Measurements from ENCODE around the gene GLRX5. TPM values are rescaled to one million over a fixed set of nuclear protein-coding genes. Genes with fewer than 3 reads are reported as not detected.

Gene GLRX5
- total RNA-seq, 5 donors from 2014 or later (not counting 1 experiment from before 2014, with no cell fraction given), result 15.4 to 24.2 (median 16.0) TPM

- Mint-ChIP-seq H3K36me3 (peaks cover 4% of the 10 kb centered on the region), H3K4me1 (no peaks in the 10 kb centered on the region), H3K4me3 (no peak overlapping the region), H3K27me3 (no peaks in the 10 kb centered on the region), H3K9me3 (no peaks in the 10 kb centered on the region), H3K27ac (no peak overlapping the region)
- ChIA-PET CTCF (interaction anchor here in 1 of 2 donors (0.7 kb wide), 1 partner anchor 113 kb away, joined by 3 read pairs; no protein-coding TSS in a partner anchor), POLR2A (no interaction called here)
- 90% methylated on average over 7 of the region's 10 CpGs for WGBS (ENCODE audit: insufficient coverage)
- DNase-seq (no peak), ATAC-seq (replicated peaks in 1 of 4) (no peak)
- H3K9me3 ChIP-seq, result no peaks in the 10 kb centered on the region
- no peaks in the 10 kb centered on the region for H3K36me3 ChIP-seq (ENCODE audit: control insufficient read depth in 2 of 2, extremely low read depth in 1 of 2, insufficient read depth in 1 of 2, low read length in 1 of 2)
- no peak overlapping the region for H3K4me3 ChIP-seq (ENCODE audit: control insufficient read depth in 1 of 2, extremely low read depth in 1 of 2, low read length in 1 of 2)
- H3K4me1 ChIP-seq (ENCODE audit: control insufficient read depth in 1 of 2, extremely low read depth in 1 of 2, insufficient read depth in 2 of 2, low read length in 2 of 2), result no peaks in the 10 kb centered on the region
- H3K27me3 ChIP-seq (replicated peaks in 1 of 2; ENCODE audit: control insufficient read depth in 2 of 2, extremely low read depth in 1 of 2, insufficient read depth in 2 of 2, low read length in 1 of 2), result no peaks in the 10 kb centered on the region
- H3K27ac ChIP-seq (ENCODE audit: low read length), result no peak overlapping the region
Observed at GRCh38 chr14:95555053-95555452, 20.2 kb downstream of the GLRX5 start.

GRCh38 chr14:95557291-95557690, 22.4 kb downstream of the GLRX5 start:
- Mint-ChIP-seq H3K27me3 (peaks cover 0 to 4% of the 10 kb centered on the region in 2 donors), H3K27ac (no peak overlapping the region), H3K4me1 (peaks cover 4 to 6% (median 6%) of the 10 kb centered on the region in 3 donors), H3K4me3 (no peak overlapping the region), H3K36me3 (no peaks in the 10 kb centered on the region), H3K9me3 (no peaks in the 10 kb centered on the region)
- peaks cover 0 to 4% of the 10 kb centered on the region in 2 experiments for H3K4me1 ChIP-seq (ENCODE audit: control insufficient read depth in 1 of 2, extremely low read depth in 1 of 2, insufficient read depth in 2 of 2, low read length in 2 of 2)
- no peak overlapping the region for H3K27ac ChIP-seq (ENCODE audit: low read length)
- DNase-seq (no peak), ATAC-seq (replicated peaks in 1 of 4) (no peak)
- no peaks in the 10 kb centered on the region for H3K36me3 ChIP-seq (ENCODE audit: control insufficient read depth in 2 of 2, extremely low read depth in 1 of 2, insufficient read depth in 1 of 2, low read length in 1 of 2)
- WGBS (ENCODE audit: insufficient coverage), result 92% methylated on average over 9 of the region's 11 CpGs
- H3K9me3 ChIP-seq, result no peaks in the 10 kb centered on the region
- ChIA-PET POLR2A (no interaction called here), CTCF (interaction anchor here in 1 of 2 donors (0.6 kb wide), 1 partner anchor 40 kb away, joined by 6 read pairs; no protein-coding TSS in a partner anchor)
- H3K27me3 ChIP-seq (replicated peaks in 1 of 2; ENCODE audit: control insufficient read depth in 2 of 2, extremely low read depth in 1 of 2, insufficient read depth in 2 of 2, low read length in 1 of 2), result peaks cover 0 to 7% of the 10 kb centered on the region in 2 experiments
- no peak overlapping the region for H3K4me3 ChIP-seq (ENCODE audit: control insufficient read depth in 1 of 2, extremely low read depth in 1 of 2, low read length in 1 of 2)

- POLR2A ChIA-PET, result no interaction called here
- Mint-ChIP-seq H3K27ac (no peak overlapping the region), H3K4me1 (peaks cover 4 to 6% (median 6%) of the 10 kb centered on the region in 3 donors), H3K27me3 (peaks cover 0 to 6% of the 10 kb centered on the region in 2 donors), H3K36me3 (no peaks in the 10 kb centered on the region), H3K4me3 (no peak overlapping the region), H3K9me3 (no peaks in the 10 kb centered on the region)
- Histone ChIP-seq H3K4me1 (ENCODE audit: control insufficient read depth in 1 of 2, extremely low read depth in 1 of 2, insufficient read depth in 2 of 2, low read length in 2 of 2) (peaks cover 0 to 4% of the 10 kb centered on the region in 2 experiments), H3K27ac (ENCODE audit: low read length) (no peak overlapping the region), H3K36me3 (ENCODE audit: control insufficient read depth in 2 of 2, extremely low read depth in 1 of 2, insufficient read depth in 1 of 2, low read length in 1 of 2) (no peaks in the 10 kb centered on the region), H3K27me3 (replicated peaks in 1 of 2; ENCODE audit: control insufficient read depth in 2 of 2, extremely low read depth in 1 of 2, insufficient read depth in 2 of 2, low read length in 1 of 2) (peaks cover 0 to 9% of the 10 kb centered on the region in 2 experiments), H3K9me3 (no peaks in the 10 kb centered on the region), H3K4me3 (ENCODE audit: control insufficient read depth in 1 of 2, extremely low read depth in 1 of 2, low read length in 1 of 2) (no peak overlapping the region)
- DNase-seq (no peak), ATAC-seq (replicated peaks in 1 of 4) (no peak)
- CTCF ChIA-PET, result no interaction called here
- WGBS (ENCODE audit: insufficient coverage), result 83% methylated on average over 1 of the region's 2 CpGs
Observed at GRCh38 chr14:95557832-95558231, 23.0 kb downstream of the GLRX5 start.

GRCh38 chr14:95559203-95559602, 24.4 kb downstream of the GLRX5 start:
- 70% methylated on average over 5 of the region's 6 CpGs for WGBS (ENCODE audit: insufficient coverage)
- no peaks in the 10 kb centered on the region for H3K9me3 ChIP-seq
- H3K4me3 ChIP-seq (ENCODE audit: control insufficient read depth in 1 of 2, extremely low read depth in 1 of 2, low read length in 1 of 2), result no peak overlapping the region
- CTCF ChIA-PET, result interaction anchor here (0.5 to 1.5 kb wide), 8 partner anchors 29 to 1664 kb away, joined by 3 to 4 read pairs (median 3); no protein-coding TSS in a partner anchor
- H3K36me3 Mint-ChIP-seq, result no peaks in the 10 kb centered on the region
- H3K4me1 ChIP-seq (ENCODE audit: control insufficient read depth in 1 of 2, extremely low read depth in 1 of 2, insufficient read depth in 2 of 2, low read length in 2 of 2), result peaks cover 0 to 4% of the 10 kb centered on the region in 2 experiments
- no peaks in the 10 kb centered on the region for H3K36me3 ChIP-seq (ENCODE audit: control insufficient read depth in 2 of 2, extremely low read depth in 1 of 2, insufficient read depth in 1 of 2, low read length in 1 of 2)
- H3K27me3 ChIP-seq (replicated peaks in 1 of 2; ENCODE audit: control insufficient read depth in 2 of 2, extremely low read depth in 1 of 2, insufficient read depth in 2 of 2, low read length in 1 of 2), result peaks cover 0 to 10% of the 10 kb centered on the region in 2 experiments
- POLR2A ChIA-PET, result no interaction called here
- no peak overlapping the region for H3K27ac ChIP-seq (ENCODE audit: low read length)
- H3K9me3 Mint-ChIP-seq, result no peaks in the 10 kb centered on the region
- H3K27me3 Mint-ChIP-seq, result peaks cover 0 to 6% of the 10 kb centered on the region in 2 donors
- no peak for DNase-seq
- peaks cover 6% of the 10 kb centered on the region in 3 donors for H3K4me1 Mint-ChIP-seq
- ATAC-seq (replicated peaks in 1 of 4), result no peak
- H3K27ac Mint-ChIP-seq, result no peak overlapping the region
- H3K4me3 Mint-ChIP-seq, result no peak overlapping the region

- 9% methylated on average over 12 of the region's 14 CpGs for WGBS (ENCODE audit: insufficient coverage)
- peak; percentile 96 to 98 (median 97) for ATAC-seq (replicated peaks in 1 of 4)
- ChIA-PET CTCF (no interaction called here), POLR2A (no interaction called here)
- peak; percentile 53 to 89 (median 72) for DNase-seq
- H3K27ac ChIP-seq (ENCODE audit: low read length), result no peak overlapping the region
- no peaks in the 10 kb centered on the region for H3K9me3 ChIP-seq
- Mint-ChIP-seq H3K4me1 (peaks cover 6% of the 10 kb centered on the region in 3 donors), H3K36me3 (no peaks in the 10 kb centered on the region), H3K27me3 (peaks cover 0 to 7% of the 10 kb centered on the region in 2 donors), H3K9me3 (no peaks in the 10 kb centered on the region), H3K27ac (no peak overlapping the region), H3K4me3 (no peak overlapping the region)
- H3K36me3 ChIP-seq (ENCODE audit: control insufficient read depth in 2 of 2, extremely low read depth in 1 of 2, insufficient read depth in 1 of 2, low read length in 1 of 2), result no peaks in the 10 kb centered on the region
- peaks cover 0 to 10% of the 10 kb centered on the region in 2 experiments for H3K27me3 ChIP-seq (replicated peaks in 1 of 2; ENCODE audit: control insufficient read depth in 2 of 2, extremely low read depth in 1 of 2, insufficient read depth in 2 of 2, low read length in 1 of 2)
- peaks cover 0 to 4% of the 10 kb centered on the region in 2 experiments for H3K4me1 ChIP-seq (ENCODE audit: control insufficient read depth in 1 of 2, extremely low read depth in 1 of 2, insufficient read depth in 2 of 2, low read length in 2 of 2)
- H3K4me3 ChIP-seq (ENCODE audit: control insufficient read depth in 1 of 2, extremely low read depth in 1 of 2, low read length in 1 of 2), result no peak overlapping the region
Observed at GRCh38 chr14:95561001-95561412, 26.2 kb downstream of the GLRX5 start.

- Histone ChIP-seq H3K9me3 (no peaks in the 10 kb centered on the region), H3K27me3 (replicated peaks in 1 of 2; ENCODE audit: control insufficient read depth in 2 of 2, extremely low read depth in 1 of 2, insufficient read depth in 2 of 2, low read length in 1 of 2) (peaks cover 0 to 10% of the 10 kb centered on the region in 2 experiments), H3K27ac (ENCODE audit: low read length) (no peak overlapping the region), H3K4me3 (ENCODE audit: control insufficient read depth in 1 of 2, extremely low read depth in 1 of 2, low read length in 1 of 2) (no peak overlapping the region), H3K4me1 (ENCODE audit: control insufficient read depth in 1 of 2, extremely low read depth in 1 of 2, insufficient read depth in 2 of 2, low read length in 2 of 2) (peaks cover 0 to 4% of the 10 kb centered on the region in 2 experiments), H3K36me3 (ENCODE audit: control insufficient read depth in 2 of 2, extremely low read depth in 1 of 2, insufficient read depth in 1 of 2, low read length in 1 of 2) (no peaks in the 10 kb centered on the region)
- no peaks in the 10 kb centered on the region for H3K36me3 Mint-ChIP-seq
- H3K9me3 Mint-ChIP-seq, result no peaks in the 10 kb centered on the region
- H3K4me1 Mint-ChIP-seq, result peaks cover 6% of the 10 kb centered on the region in 3 donors
- CTCF ChIA-PET, result interaction anchor here (0.8 to 1.0 kb wide), 3 partner anchors 15 to 210 kb away, joined by 3 to 4 read pairs (median 3); no protein-coding TSS in a partner anchor
- H3K27ac Mint-ChIP-seq, result no peak overlapping the region
- 69% methylated on average over 11 of the region's 18 CpGs for WGBS (ENCODE audit: insufficient coverage)
- POLR2A ChIA-PET, result no interaction called here
- no peak overlapping the region for H3K4me3 Mint-ChIP-seq
- H3K27me3 Mint-ChIP-seq, result peaks cover 0 to 7% of the 10 kb centered on the region in 2 donors
- DNase-seq (no peak), ATAC-seq (replicated peaks in 1 of 4) (no peak)
Observed at GRCh38 chr14:95562892-95563685, 28.2 kb downstream of the GLRX5 start.
